GM19397 (cell line): ENCODE data around the gene FBXW7.

ENCODE experiments used
- ATAC-seq: cut with Tn5 transposase; IDR thresholded peaks from one replicate; pipeline ENCODE4 v1.9.1; 2021; ENCODE audit warnings: mild to moderate bottlenecking, moderate library complexity; ENCODE audit not compliant: unreplicated experiment

FBXW7 gene

DNA sequence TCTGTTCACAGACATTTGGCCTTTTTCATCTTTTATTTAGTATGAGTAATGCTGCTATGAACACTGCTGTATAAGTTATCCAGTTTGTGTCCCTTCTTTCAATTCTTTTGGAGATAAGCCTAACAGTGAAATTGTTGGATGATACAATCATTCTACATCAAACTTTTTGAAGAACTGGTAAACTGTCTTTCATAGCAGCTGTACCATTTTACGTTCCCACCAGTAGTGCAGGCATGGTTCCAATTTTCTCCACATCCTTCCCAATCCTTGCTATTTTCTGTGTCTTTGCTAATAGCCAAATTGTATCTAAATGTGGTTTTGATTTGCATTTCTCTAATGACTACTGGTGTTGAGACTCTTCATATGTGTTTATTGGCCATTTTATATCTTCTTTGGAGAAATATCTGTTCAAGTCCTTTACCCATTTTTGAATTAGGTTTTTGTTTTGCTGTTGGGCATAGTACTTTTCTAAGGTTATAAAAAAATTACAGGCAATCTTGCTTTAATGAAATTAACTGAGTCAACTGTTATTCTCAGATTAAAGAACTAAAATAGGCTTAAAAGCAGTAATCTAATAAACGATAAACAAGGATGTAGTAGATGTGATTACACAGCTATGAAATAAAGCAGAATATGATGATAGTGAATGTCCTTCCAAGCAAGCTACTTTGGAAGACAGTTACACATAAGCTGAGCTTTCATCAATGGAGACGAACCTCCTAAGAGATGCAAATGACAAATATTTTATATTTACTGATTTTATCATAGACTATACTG is 57.2 kb downstream of the FBXW7 start:
- ATAC-seq = no peak

DNA sequence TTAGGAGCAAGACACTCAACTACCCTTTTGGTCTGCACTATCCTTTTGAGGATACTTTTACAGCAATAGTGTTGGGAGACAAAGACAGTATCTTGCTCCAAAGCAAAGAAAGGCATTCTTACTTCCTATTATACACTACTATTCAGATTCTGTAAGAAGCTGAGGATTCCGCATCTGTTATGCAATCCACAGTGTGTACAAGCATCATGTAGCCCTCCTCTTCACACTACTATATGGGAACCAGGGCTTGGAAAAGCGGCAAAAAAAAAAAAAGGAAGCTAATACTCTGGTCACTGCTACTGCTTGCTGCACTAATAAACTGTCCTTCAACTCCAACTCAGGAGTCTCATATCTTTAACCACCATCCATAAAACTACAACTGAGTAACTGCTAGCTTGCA is 59.1 kb downstream of the FBXW7 start:
- no peak for ATAC-seq

DNA sequence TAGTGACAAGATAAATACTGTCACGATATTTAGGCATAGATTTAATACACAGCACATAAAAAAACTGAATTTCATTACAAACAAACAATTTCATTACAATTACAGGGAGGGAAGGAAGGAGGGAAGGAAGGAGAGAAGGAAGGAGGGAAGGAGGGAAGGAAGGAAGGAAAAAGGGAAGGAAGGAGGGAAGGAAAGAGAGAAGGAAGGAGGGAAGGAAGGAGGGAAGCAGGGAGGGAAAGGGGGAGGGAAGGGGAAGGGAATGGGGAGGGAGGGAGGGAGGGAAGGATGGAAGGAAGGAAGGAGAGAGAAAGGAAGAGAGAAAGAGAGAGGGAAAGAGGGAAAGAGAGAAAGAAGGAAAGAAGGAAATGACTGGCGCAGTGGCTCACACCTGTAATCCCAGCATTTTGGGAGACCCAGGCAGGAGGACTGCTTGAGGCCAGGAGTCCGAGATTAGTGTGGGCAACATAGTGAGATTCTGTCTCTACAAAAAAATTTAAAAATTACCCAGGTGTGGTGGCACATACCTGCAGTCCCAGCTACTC is 64.6 kb downstream of the FBXW7 start:
- no peak for ATAC-seq

DNA sequence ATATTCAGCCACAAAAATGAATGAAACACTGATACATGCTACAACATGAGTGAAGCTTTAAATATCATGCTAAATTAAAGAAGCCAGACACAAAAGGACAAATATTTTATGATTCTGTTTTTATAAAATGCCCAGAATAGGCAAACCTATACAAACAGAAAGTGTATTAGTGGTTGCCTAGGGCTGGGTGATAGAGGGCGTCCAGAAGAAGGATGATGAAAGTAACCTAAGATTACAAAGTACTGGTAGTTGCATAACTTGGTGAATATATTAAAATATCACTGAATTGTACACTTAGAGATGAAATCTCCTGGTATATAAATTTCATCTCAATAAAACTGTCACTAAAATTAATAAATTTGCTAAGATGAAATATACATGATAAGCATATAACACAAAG is 67.5 kb downstream of the FBXW7 start:
- no peak for ATAC-seq

DNA sequence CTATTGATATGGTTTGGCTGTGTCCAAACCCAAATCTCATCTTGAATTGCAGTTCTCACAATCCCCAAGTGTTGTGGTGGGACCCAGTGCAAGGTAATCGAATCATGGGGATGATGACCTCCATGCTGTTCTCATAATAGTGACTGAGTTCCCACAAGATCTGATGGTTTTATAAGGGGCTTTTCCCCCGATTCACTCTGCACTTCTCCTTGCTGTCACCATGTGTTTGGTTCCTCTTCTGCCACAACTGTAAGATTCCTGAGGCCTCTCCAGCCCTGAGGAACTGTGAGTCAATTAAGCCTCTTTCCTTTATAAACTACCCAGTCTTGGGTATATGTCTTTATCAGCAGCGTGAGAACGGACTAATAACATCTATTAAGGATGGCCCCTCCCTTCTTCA is 68.8 kb downstream of the FBXW7 start:
- no peak for ATAC-seq

DNA sequence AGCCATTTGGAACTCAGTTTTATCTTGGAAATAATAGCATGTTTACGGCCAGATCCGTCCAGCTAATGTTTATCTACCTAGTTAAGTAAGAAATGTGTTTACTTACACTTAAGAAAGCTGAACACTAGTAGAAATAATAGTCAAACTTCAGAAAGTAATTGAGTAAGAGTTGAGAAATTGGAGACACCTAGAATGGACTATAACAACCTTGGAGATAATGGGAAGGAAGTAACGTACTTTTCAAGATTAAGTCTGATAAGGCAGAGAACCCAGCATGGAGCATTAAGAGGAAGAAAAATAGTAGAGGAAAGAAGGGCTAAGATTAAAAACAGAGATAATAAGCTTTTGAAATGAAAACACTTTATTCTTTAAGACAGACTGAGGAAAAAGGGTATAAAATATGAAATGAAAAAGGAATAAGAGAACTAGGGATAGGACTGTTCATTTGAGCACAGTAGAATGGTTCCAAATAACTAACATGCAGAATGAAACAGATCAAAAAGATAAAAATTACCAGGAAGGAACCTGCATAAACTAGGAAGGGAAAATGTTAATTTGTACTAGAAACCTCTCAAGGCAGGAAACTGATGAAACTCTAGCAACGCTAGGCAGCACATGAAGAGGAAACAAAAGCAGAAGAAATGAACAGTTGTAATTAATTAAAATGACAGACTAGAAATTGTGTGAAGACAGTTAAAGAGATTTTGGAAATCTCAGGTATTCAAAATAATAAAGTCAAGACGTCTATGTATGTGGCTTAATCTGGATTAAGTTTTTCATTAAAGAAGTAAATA is 71.7 kb downstream of the FBXW7 start:
- no peak for ATAC-seq

DNA sequence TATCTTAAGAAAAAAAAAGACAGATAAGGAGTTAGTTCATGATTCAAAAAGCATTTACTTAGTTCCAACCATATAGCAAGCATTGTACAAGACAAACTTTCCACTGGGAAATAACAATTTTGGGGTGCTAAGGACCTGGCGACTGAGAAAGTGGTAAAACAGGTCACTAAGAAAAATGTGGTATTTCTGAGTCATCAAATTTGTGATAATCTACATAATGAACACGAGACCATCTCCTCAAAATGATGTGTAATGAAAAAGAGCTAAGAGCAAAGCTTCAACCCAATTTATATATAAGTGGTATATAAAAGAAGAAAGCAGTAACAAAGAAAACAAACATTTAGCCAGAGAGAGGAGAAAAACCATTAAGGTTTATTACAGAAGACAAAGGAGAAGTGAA is 72.3 kb downstream of the FBXW7 start:
- no peak for ATAC-seq

DNA sequence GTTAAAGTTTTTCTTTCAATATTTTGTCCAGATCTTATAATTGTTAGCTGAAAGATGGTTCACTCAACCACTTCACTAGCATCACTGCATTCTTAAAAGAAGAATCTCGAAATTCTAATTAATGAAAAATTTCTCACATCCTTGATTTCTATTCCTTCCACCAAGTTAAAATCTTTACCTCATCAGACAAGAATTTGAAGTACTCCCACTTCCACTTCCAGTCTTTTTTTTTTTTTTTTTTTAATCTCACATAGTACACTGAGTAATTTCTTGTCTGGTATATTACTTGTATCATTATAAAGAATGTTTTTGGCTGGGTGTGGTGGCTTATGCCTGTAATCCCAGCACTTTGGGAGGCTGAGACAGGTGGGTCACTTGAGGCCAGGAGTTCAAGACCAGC is 73.2 kb downstream of the FBXW7 start:
- ATAC-seq = no peak

DNA sequence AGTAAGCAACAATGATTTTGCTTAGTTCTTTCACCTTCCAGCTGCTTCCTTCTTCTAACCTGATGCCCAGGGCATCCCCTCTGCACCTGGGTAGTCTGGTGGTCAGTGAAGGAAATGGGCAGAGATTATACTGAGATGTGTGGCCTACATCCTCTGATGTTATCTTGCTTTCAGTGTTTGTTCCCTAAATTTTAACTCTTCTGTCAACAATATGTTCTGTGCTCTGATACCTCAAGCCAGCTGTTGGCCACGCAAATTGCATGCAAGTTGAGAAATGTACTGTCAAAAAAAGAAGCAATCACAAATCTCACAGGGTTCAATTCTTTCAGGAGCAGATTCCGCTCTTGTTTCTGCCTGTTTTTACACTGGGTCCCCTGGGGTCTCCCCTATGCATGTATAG is 73.8 kb downstream of the FBXW7 start:
- ATAC-seq = peak; percentile 60

DNA sequence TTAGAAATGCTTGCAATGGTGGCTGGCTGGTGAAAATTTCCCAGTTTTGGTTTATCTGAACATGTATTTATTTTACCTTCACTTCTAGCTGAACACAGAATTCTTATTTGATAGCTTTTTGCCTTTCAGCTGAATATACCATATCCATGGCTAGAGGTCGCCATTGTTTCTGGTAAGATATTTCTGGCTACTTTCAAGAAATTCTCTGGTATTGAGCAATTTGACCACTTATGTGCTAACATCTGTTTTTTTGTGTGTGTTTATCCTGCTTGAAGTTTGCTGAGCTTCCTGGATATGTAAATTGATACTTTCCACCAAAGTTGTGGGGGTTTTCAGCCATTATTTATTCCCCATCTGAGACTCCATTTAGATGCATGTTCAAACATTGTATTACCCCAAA is 75.4 kb downstream of the FBXW7 start:
- ATAC-seq = no peak

DNA sequence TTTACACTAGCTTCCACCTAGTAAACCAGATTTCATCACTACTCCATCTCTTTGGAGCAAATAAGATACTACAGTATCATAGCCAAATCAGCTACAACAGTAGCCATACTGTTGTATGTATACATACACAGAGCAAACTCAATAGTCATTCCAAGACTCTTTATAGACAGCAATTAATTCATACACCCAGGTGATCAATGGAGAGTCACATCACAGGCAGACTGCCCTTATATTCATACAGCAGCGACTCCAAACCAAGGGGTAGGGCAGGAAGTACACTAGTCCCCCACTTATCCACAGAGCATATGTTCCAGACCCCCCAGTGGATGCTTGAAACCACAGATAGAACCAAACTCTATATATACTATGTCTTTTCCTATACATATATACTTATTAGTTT is 76.6 kb downstream of the FBXW7 start:
- no peak for ATAC-seq

DNA sequence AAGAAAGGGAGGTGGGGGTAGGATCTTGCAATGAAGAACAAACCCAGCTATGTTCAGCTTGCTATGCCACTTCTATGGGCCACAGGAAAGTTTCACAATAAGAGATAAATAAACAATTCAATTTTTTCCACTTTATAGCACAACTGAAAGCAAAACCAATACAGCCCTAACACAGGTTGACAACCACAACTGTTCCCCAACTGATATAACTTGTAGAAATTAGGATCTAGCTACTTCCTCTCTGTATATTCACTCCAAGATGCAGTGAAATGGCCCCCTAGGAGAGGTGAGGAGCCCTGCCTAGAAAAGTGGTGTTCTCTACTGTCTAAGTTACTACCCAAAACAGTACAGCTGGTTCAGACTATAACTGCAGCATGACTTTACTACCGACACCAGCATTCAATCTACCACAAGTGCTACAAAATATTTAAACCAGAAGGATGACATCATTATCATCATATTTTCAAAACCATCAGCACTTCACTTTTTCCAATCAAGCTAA is 77.0 kb downstream of the FBXW7 start:
- ATAC-seq = no peak

DNA sequence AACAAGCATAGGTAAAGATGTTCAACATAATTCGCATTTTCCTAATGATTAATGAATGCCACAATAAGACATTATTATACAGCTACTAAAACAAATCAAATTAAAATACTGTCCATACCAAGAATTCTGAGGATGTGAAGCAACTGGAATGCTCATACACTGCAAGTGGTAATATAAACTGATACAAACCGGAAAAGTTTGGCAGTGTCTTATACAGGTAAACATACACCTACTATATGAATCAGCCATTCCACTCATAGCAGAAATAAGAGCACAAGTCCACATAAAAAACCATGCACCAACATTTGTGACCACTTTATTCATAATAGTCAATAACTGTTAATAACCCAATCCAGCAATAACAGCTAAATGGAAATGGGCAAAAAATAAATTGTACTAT is 79.3 kb downstream of the FBXW7 start:
- no peak for ATAC-seq

DNA sequence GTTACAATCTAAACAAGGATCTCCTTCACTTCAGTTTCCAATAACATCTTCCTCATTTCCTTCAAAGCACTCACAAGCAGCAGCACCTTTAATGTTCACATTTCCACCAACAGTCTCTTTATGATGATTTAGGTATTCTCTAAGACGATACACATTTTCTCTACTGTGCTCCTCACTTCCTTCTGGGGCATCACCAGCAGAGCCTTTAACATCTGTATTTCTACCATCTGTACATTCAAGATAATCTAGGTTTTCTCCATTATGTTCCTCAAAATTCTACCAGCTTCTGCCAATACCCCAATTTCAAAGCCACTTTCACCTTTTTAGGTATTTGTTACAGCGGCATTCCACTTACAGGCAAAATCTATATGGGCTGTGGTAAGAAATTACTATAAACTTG is 80.6 kb downstream of the FBXW7 start:
- no peak for ATAC-seq

DNA sequence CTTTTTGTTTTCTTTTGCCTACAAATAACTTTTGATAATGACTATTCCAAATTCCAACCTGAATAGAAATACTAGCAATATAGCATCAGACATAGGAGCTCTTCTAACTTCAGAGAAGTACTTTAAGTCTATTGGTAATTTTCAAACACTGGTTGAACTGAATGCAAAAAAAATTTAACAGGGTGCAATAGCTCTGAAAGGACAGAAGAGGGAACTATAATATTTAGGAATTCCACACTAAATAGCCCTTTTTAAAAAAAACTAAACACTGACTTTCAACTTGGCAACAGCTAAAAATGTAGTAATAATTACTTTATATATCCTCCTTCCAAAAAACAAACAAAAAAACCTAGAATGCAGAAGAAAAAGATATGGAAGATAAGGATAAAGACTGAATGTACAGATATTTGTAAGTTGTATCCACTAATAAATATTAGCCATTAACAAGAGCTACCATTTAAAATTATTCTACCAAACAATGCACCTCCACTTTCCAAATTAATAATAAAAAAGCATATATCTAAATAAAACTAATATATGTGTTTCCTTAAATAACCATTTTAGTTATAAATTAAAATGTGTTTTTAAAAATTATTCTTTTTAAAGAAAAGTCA is 81.4 kb downstream of the FBXW7 start:
- ATAC-seq = no peak

DNA sequence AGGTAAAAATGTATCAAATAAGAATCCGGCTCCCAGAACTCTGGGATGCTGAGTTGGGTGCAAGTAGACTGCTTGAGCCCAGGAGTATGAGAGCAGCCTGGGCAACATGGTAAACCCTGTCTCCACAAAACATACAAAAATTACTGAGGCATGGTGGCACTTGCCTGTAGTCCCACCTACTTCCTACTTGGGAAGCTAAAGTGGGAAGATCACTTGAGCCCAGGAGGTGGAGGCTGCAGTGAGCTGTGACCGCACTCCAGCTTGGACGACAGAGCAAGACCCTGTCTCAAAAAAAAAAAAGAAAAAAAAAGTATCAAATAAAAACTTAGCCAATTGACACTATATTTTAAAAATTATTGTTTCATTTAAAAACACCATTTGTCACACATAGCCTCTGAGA is 84.4 kb downstream of the FBXW7 start:
- no peak for ATAC-seq

DNA sequence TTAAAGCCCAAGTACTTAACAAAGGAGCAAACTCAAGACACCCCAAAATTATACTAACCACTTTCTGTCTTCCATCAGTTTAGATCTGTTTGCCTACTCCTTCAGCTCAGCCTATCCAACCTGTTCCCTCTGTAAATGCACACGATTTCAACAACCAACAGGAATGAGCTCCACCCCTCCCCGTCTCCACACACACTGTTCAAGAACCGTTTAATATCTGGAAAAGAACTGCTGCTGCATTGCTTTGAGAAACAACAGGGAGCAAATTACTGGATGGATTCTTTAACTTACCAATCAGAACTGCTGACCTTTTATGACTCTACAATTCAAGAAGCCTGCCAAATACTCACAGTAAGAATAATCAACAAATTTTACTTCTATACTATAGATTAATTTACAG is 87.0 kb downstream of the FBXW7 start:
- no peak for ATAC-seq

DNA sequence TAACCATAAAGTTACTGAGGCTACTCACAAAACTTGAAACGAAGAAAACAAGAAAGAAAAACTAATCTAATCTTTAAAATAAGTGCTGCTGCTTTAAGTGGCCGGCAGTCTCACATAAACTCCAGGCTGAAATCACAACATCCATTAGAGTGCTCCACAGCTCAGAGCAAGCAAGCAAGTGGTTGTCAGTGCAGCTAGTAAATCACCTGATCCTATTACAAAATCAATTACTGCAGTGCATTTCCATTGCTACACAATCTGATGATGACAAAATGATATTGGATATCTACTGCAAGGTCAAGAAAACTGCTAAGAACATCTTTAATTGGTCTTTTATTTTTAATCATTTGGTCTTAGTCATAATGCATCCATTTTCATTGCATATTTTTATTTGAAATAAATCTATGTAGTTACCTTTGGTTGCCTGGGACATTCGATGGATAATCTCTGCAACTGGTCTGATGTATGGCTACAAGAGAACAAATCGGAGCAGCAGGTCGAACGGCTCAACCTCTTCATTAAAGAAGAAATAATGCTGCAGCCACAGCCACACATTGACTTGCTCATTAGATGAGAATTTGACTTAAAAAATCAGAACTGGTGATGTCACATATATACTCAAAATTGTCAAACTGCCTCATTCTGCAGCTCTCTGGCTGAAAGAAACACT is 87.7 kb downstream of the FBXW7 start:
- no peak for ATAC-seq

DNA sequence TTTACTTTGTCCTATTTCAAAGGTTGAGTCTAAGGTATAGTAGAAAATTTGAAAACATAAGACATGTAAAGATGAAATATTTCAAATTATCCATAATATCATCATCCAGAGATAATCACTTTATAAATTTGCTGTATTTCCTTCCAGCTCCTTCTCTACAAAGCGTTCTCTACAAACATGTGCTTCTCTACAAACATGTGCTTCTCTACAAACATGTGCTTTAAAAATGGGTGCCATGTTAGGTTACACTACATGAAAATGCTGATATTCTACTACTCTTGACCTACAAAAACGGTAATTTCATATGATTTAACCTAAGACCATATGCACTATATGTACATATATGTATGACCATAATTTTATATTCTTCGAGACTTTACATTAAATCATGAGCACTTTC is 92.0 kb downstream of the FBXW7 start:
- ATAC-seq = no peak

DNA sequence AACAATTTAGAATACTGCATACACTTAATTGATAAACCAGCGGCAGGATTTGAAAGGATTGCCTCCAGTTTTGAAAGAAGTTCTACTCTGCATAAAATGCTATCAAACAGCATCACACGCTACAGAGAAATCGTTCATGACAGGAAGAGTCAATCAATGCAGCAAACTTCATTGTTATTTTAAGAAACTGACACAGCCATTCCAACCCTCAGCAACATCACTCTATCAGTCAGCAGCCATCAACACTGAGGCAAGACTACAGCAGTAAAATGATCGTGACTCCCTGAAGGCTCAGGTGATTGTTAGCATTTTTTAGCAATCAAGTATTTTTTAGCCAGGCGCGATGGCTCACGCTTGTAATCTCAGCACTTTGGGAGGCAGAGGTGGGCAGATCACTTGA is 98.3 kb downstream of the FBXW7 start:
- no peak for ATAC-seq

DNA sequence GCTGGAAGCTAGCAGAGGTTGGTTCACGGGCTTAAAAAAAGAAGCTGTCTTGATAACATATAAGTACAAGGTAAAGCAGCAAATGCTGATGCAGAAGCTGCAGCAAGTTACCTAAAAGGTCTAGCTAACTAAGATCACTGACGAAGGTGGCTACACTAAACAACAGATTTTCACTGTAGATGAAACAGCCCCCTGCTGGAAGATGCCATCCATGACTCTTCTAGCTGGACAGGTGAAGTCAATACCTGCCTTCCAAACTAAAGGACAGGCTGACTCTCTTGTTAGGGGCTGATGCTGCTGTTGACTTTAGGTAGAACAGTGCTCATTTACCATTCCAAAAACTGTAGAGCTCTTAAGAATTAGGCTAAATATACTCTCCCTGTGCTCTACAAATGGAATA is 99.5 kb downstream of the FBXW7 start:
- no peak for ATAC-seq
